DND-41 (cell line): ENCODE data around the gene AGMO.

Source experiments
- CTCF ChIP-seq: IDR thresholded peaks from 2 replicates; pipeline ENCODE4 v1.5.1; 2012; ENCODE audit warnings: borderline replicate concordance, low read length, moderate library complexity, mild to moderate bottlenecking; ENCODE audit not compliant: poor library complexity, severe bottlenecking; ENCODE audit errors: extremely low read depth
- EZH2 ChIP-seq: IDR thresholded peaks from 3 replicates; pipeline ENCODE4 v1.6.1; 2012; ENCODE audit warnings: borderline replicate concordance, low read depth, mild to moderate bottlenecking, moderate library complexity, low read length, inconsistent platforms; ENCODE audit not compliant: severe bottlenecking

GRCh38 chr7:15417341-15417988 is 144.3 kb downstream of the AGMO start:
- TF ChIP-seq CTCF (no peak), EZH2 (no peak)
